Ovary (tissue), 3 donors: ENCODE results near the gene TRAF1.

Experiments
- CTCF ChIP-seq, 3 donors: fragments of 450-650 bp in 2 of 3; fragments of 200-600 bp in 1 of 3; IDR thresholded peaks; one replicate each; pipeline versions ENCODE4 v1.5.1 to v1.8.0; 2016 to 2022; ENCODE audit warnings: antibody characterized with exemption in 3 of 3, mild to moderate bottlenecking in 1 of 3
- EP300 ChIP-seq: sonication (generic); formaldehyde crosslinking; IDR thresholded peaks from one replicate; pipeline ENCODE4 v1.6.1; 2017; ENCODE audit warnings: antibody characterized with exemption
- donor health status: DM: no; HTN: no; CAD: no.

GRCh38 chr9:120933310-120934055 lies 6.9 kb upstream of the TRAF1 start:
- TF ChIP-seq CTCF (IDR thresholded peaks at IDR 0.05) = no peak
- no peak for TF ChIP-seq EP300
